GM19240 (cell line): Measurements from ENCODE around the gene OR10V1.
"Not testable (repeated sequence)": the region's sequence is repeated elsewhere in the genome, so short reads cannot be mapped to it uniquely, and the experiment has no call there.

Experiments
- DNase-seq: peaks from one replicate; pipeline ENCODE4 v3.0.0; 2011; ENCODE audit warnings: low spot score; ENCODE audit not compliant: insufficient read length

The OR10V1 gene

GRCh38 chr11:59710136-59710847, 3.4 kb downstream of the OR10V1 start:
- DNase-seq, result no peak

- no peak for DNase-seq
These were observed 5.1 kb downstream of the OR10V1 start for GRCh38 chr11:59708537-59708936.

DNA sequence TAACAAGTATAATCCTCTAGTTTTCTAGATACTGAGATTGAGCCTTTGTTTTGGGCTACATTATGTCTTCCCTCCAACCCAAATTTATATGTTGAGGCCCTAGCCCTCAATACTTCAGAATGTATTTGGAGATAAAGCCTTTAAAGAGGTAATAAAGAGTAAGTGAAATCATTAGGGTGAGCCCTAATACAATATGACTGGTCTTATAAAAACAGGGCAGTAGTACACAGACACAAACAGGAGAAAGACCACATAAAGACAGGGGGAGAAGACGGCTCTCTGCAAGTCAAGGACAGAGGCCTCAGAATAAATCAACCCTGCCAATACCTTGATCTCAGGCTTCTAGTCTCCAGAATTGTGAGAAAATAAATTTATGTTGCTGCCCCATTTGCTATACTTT, 6.3 kb downstream of the OR10V1 start:
- no peak for DNase-seq

GRCh38 chr11:59706518-59707285, 6.9 kb downstream of the OR10V1 start:
- no peak for DNase-seq

DNA sequence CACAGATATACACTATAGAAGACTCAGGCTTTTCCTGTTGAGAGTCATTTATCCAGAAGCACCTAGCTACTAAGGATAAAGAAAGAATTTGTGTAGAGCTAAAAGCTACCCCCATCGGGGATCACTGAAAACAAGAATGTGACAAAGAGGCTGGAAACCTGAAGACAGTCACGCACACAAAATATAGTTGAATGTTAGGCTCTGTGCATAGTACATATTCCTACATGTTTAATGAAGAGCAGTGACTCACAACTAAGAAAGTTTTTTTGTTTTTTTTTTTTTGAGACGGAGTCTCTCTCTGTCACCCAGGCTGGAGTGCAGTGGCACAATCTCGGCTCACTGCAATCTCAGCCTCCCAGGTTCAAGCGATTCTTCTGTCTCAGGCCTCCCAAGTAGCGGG, 8.4 kb downstream of the OR10V1 start:
- DNase-seq, result no peak

- DNase-seq, result not testable (repeated sequence)
These were observed 10.1 kb downstream of the OR10V1 start for GRCh38 chr11:59703515-59703914.

- not testable (repeated sequence) for DNase-seq
These were observed 13.5 kb downstream of the OR10V1 start for GRCh38 chr11:59700157-59700556.

DNA sequence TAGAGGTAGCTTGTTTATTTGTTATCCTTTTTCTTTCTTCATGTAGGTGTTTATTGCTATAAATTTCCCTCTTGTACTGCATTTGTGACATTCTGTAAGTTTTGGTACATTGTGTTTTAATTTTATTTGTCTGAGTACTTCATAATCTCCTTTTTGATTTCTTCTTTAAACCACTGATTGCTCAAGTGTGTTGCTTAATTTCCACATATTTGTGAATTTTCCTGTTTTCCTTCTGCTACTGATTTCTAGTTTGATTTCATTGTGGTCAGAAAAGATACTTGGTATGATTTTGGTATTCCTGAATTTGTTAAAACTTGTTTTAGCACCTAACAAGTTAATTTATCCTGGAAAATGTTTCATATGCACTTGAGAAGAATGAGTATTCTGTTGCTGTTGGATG, 15.1 kb downstream of the OR10V1 start:
- no peak for DNase-seq

- DNase-seq, result no peak
These were observed 20.7 kb downstream of the OR10V1 start for GRCh38 chr11:59692915-59693314.

DNA sequence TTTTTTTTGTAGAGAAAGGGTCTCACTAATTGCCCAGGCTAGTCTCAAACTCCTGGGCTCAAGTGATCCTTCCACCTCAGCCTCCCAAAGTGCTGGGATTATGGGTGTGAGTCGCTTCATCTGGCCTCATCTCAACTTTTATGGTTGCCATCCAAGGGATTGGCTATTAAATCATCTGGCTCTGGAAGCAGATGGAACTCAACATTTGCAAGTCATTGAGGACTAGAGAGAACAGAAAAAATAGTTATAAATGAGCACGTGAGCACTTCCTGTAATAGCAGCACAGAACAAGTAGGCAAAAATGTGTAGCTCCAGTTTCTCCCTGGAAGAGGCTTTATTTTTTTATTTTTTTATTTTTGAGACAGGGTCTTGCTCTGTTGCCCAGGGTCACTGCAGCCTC, 22.5 kb downstream of the OR10V1 start:
- DNase-seq, result no peak

GRCh38 chr11:59689015-59689414, 24.6 kb downstream of the OR10V1 start:
- DNase-seq, result no peak

DNA sequence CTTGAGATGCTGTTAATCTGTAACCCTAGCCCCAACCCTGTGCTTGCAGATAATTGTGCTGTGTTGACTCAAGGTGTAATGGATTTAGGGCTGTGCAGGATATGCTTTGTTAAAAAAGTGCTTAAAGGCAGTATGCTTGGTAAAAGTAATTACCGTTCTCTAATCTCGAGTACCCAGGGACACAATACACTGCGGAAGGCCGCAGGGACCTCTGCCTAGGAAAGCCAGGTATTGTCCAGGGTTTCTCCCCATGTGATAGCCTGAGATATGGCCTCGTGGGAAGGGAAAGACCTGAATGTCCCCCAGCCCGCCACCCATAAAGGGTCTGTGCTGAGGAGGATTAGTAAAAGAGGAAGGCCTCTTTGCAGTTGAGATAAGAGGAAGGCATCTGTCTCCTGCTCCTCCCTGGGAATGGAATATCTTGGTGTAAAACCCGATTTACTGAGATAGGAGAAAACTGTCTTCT, 32.4 kb downstream of the OR10V1 start:
- DNase-seq, result not testable (repeated sequence)

GRCh38 chr11:59680287-59681154, 33.1 kb downstream of the OR10V1 start:
- no peak for DNase-seq

- DNase-seq, result no peak
These were observed 34.3 kb downstream of the OR10V1 start for GRCh38 chr11:59679347-59679746.

DNA sequence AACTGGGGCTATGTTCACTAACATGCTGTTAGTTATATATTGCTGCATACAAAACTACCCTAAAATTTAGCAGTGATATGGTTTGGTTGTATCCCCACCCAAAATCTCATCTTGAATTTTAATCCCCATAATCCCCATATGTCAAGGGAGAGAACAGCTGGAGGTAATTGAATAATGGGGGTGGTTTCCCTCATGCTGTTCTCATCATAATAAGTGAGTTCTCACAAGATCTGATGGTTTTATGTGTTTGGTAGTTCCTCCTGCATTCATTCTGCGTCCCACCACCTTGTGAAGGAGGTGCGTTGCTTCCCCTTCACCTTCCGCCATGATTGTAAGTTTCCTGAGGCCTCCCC, 34.9 kb downstream of the OR10V1 start:
- no peak for DNase-seq

GRCh38 chr11:59678118-59678812, 35.4 kb downstream of the OR10V1 start:
- DNase-seq, result no peak

- DNase-seq, result no peak
These were observed 37.4 kb downstream of the OR10V1 start for GRCh38 chr11:59676205-59676604.

DNA sequence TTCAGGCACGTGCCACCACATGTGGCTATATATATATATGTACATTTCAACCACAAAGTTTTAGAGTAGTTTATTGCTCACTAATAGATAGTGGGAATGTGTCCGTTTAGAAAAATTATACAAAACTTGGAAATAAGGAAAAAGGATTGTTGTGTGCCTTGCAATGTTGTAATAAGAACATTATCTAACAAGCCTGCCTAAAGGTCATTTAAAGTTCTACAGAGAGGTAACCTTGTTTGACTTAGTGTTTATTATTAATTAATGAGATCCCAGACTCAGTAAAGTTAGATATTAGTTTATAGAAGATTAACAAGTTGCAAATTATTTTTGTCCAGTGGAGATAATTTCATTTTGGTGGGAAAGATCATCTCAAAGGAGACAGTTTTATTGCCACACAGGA, 39.4 kb downstream of the OR10V1 start:
- DNase-seq, result no peak

GRCh38 chr11:59673291-59673690, 40.4 kb downstream of the OR10V1 start:
- no peak for DNase-seq

- no peak for DNase-seq
These were observed 42.2 kb downstream of the OR10V1 start for GRCh38 chr11:59671471-59671870.

DNA sequence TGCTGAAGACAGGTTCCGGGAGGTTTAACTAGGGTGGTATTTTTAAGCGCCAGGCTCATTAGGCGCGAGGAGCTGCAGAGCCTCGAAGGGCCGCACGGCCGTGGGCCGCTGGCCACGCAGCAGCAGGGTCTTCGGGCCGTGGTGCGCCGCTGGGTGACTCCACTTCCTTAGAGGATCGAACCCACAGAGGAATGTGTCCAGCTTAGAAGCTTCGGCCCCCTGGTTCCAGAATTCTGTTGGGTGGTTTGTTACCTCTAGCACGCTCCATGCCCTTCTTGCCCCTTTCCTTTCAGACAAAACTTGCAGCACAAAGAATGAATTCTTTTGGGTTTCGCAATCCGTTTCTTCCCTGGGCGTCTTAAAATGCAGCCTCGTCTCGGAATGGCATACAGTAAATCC, 44.0 kb downstream of the OR10V1 start:
- DNase-seq, result no peak
